OCI-LY3 (cell line): ENCODE data around the gene CXCL6.

Experiments used
- CTCF ChIP-seq: fragments of 200-600, 300-600 bp; sonication (generic); IDR thresholded peaks from 2 replicates; pipeline ENCODE4 v1.5.1; 2014; ENCODE audit warnings: antibody characterized with exemption, low read length, low read depth
- EZH2phosphoT487 ChIP-seq: fragments of 200-600 bp; shearing (Covaris generic); IDR thresholded peaks from 2 replicates; pipeline ENCODE4 v1.6.1; 2018; ENCODE audit warnings: antibody characterized with exemption, mixed run types, low read depth

GRCh38 chr4:73816814-73817213, 19.7 kb upstream of the CXCL6 start:
- TF ChIP-seq CTCF, result no peak
- no peak for TF ChIP-seq EZH2phosphoT487
